Osteocyte (in vitro differentiated cells): ENCODE measurements around the gene C11orf16. TPM values are rescaled to one million over a fixed set of nuclear protein-coding genes. Genes with fewer than 3 reads are reported as not detected.

Experiments
- DNase-seq: peaks from one replicate; pipeline ENCODE4 v3.0.0; 2021; ENCODE audit warnings: mixed read lengths; ENCODE audit not compliant: unreplicated experiment; ENCODE audit errors: extremely low spot score
- H3K27ac Mint-ChIP-seq: one replicate; pipeline ENCODE4 v1.8.0; 2021; ENCODE audit warnings: mild to moderate bottlenecking, mixed read lengths; ENCODE audit not compliant: unreplicated experiment
- H3K27me3 Mint-ChIP-seq: one replicate; pipeline ENCODE4 v1.8.0; 2021; ENCODE audit warnings: mixed read lengths; ENCODE audit not compliant: unreplicated experiment
- H3K36me3 Mint-ChIP-seq: one replicate; pipeline ENCODE4 v1.8.0; 2021; ENCODE audit warnings: mixed read lengths; ENCODE audit not compliant: unreplicated experiment
- H3K4me1 Mint-ChIP-seq: one replicate; pipeline ENCODE4 v1.8.0; 2021; ENCODE audit warnings: mixed read lengths; ENCODE audit not compliant: unreplicated experiment
- H3K4me3 Mint-ChIP-seq: one replicate; pipeline ENCODE4 v1.8.0; 2021; ENCODE audit warnings: mild to moderate bottlenecking, moderate library complexity, mixed read lengths; ENCODE audit not compliant: unreplicated experiment
- H3K9me3 Mint-ChIP-seq: one replicate; pipeline ENCODE4 v1.8.0; 2021; ENCODE audit warnings: mixed read lengths; ENCODE audit not compliant: unreplicated experiment
- total RNA-seq: library from RNA; stranded (reverse); gene quantifications from 2 replicates; pipeline ENCODE4 v1.2.1, GENCODE V29; 2021
- TF ChIP-seq, protein P1 (sequence below): fragments of 200-600 bp; sonication (generic); IDR thresholded peaks from 2 replicates; pipeline ENCODE4 v1.5.0; 2021; ENCODE audit warnings: antibody characterized with exemption, mild to moderate bottlenecking, moderate library complexity

Gene C11orf16
- total RNA-seq, 1 donor from 2014 or later, result not detected

DNA sequence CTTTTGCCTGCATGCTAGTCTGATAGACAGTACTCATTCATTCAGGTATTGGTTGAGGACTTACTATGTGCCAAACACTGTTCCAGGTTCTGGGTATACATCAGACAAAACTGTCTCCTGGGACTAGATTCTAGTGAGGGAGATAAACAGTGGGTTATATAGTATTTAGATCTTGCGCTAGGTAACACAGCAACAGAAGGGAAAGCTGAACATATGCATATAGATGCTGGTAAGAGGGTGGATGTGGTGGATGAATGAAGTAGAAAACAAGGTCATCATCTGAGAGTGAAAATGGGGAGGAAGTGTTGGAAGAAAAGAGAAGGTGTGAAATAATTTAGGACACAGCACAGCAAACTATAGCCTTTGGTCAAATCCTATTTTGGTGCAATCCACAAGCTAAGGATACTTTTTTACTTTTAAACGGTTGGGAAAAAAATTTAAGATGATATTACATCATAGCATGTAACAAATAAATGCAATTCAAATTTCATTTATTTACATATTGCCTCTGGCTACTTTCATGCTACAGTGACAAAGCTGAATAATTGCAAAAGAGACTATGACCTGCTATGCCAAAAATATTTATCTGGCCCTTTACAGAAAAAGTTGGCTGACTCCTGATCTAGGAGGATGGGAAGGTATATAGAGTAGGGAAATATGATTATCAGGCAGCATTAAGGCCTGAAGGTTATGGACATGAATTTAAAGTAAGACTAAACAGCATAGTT, 38.6 kb upstream of the C11orf16 start:
- Mint-ChIP-seq H3K9me3 (no peaks in the 10 kb centered on the region), H3K36me3 (no peaks in the 10 kb centered on the region), H3K27ac (no peak overlapping the region), H3K27me3 (no peaks in the 10 kb centered on the region), H3K4me3 (no peak overlapping the region), H3K4me1 (peaks cover 3% of the 10 kb centered on the region)
- DNase-seq, result no peak
- TF ChIP-seq, protein P1, sequence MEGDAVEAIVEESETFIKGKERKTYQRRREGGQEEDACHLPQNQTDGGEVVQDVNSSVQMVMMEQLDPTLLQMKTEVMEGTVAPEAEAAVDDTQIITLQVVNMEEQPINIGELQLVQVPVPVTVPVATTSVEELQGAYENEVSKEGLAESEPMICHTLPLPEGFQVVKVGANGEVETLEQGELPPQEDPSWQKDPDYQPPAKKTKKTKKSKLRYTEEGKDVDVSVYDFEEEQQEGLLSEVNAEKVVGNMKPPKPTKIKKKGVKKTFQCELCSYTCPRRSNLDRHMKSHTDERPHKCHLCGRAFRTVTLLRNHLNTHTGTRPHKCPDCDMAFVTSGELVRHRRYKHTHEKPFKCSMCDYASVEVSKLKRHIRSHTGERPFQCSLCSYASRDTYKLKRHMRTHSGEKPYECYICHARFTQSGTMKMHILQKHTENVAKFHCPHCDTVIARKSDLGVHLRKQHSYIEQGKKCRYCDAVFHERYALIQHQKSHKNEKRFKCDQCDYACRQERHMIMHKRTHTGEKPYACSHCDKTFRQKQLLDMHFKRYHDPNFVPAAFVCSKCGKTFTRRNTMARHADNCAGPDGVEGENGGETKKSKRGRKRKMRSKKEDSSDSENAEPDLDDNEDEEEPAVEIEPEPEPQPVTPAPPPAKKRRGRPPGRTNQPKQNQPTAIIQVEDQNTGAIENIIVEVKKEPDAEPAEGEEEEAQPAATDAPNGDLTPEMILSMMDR, result no peak

- peaks cover 29% of the 10 kb centered on the region for H3K4me1 Mint-ChIP-seq
- DNase-seq, result no peak
- no peak overlapping the region for H3K27ac Mint-ChIP-seq
- no peaks in the 10 kb centered on the region for H3K27me3 Mint-ChIP-seq
- H3K4me3 Mint-ChIP-seq, result no peak overlapping the region
- TF ChIP-seq, protein P1, result no peak
- H3K9me3 Mint-ChIP-seq, result no peaks in the 10 kb centered on the region
- H3K36me3 Mint-ChIP-seq, result no peaks in the 10 kb centered on the region
Measured at GRCh38 chr11:8967184-8967583, 34.4 kb upstream of the C11orf16 start.

DNA sequence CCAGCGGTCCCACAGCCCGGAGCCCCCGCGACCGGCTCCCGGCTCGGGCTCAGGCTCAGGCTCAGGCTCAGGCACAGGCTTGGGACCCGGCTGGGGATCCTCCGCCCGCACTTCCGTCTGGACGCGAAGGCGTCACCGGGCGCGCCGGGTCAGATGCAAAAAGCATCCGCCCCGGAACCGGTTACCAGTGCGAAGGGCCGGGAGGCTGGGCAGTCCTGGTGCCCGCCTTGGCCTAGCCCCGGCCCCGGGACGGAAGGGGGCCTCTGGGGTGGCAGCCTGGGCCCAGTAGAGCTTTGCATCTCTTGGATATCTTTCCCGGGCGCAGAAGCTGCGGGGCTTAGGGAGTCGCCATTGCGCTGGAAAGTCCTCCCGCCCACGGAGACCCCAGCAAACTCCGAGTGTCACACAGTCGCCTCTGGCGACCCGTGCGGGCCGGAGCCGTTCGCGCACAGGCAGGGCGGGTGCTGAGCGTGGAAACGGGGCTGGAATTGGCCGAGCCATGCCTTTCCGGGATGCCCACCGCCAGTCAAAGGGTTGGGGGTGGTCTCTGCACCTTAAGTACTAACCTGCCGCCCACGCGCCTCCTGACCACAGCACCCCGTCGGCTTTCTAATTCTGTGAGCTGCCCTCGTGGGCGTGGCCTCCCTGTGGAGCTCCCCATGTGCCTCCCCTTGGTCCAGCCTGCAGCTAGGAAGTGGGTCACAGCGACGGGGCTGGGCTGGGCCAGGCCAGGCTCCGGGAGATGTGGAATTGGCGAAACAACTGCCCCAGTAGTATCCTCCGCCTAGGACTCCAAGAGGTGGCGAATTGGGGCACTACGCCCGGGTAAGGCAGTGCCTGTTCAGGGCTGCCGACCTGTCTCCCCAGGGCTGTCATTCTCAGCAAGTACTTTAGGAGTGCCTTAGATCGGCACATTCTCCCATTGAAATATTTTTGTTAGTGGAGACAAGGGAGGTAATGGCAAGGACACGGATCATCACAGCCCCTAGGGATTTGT, 31.9 kb upstream of the C11orf16 start, which contains the start of gene TMEM9B:
Gene TMEM9B, minus strand, starts transcription at position 119 of the 997 bp plus-strand sequence. CDS start 129 bp downstream, outside the sequence.
- peak within 1 kb of the TSS; percentile 94 for H3K4me3 Mint-ChIP-seq
- TF ChIP-seq, protein P1, result no peak
- H3K4me1 Mint-ChIP-seq, result peaks cover 29% of the 10 kb centered on the region

GRCh38 chr11:8963569-8964323, 31.0 kb upstream of the C11orf16 start:
- no peaks in the 10 kb centered on the region for H3K9me3 Mint-ChIP-seq
- TF ChIP-seq, protein P1, result no peak
- peak overlapping the region; percentile 94 for H3K4me3 Mint-ChIP-seq
- H3K4me1 Mint-ChIP-seq, result peaks cover 38% of the 10 kb centered on the region
- peak overlapping the region; percentile 91 for H3K27ac Mint-ChIP-seq
- H3K27me3 Mint-ChIP-seq, result no peaks in the 10 kb centered on the region
- H3K36me3 Mint-ChIP-seq, result no peaks in the 10 kb centered on the region
- DNase-seq, result peak; percentile 87

More for the DNA sequence above, 31.9 kb upstream of the C11orf16 start, which contains the start of gene TMEM9B:
- H3K27me3 Mint-ChIP-seq, result no peaks in the 10 kb centered on the region
- peak within 1 kb of the TSS; percentile 91 for H3K27ac Mint-ChIP-seq
- no peaks in the 10 kb centered on the region for H3K9me3 Mint-ChIP-seq
- peak; percentile 93 for DNase-seq
- H3K36me3 Mint-ChIP-seq, result no peaks in the 10 kb centered on the region
